Activated CD4-positive, alpha-beta T cell treated with anti-CD3 and anti-CD28 coated beads for 1 hour (primary cell): Measurements from ENCODE around the gene MARS1.
A peak's percentile ranks its signal among the peaks of the same experiment; 100 is the strongest.

Experiments used
- DNase-seq: peaks from one replicate; pipeline ENCODE4 v3.0.0-alpha.2; 2020

Gene MARS1

GRCh38 chr12:57459055-57459749 is 28.7 kb upstream of the MARS1 start:
- peak; percentile 88 for DNase-seq

- DNase-seq: no peak
Observed at GRCh38 chr12:57459750-57460467, 28.0 kb upstream of the MARS1 start, which contains the start of gene GLI1. GLI1 (plus strand) TSS chr12:57459785; CDS start chr12:57463692, 3,907 bp downstream.

- DNase-seq: no peak
Observed at GRCh38 chr12:57460468-57460784, 27.4 kb upstream of the MARS1 start.

GRCh38 chr12:57460841-57461275 is 27.0 kb upstream of the MARS1 start:
- no peak for DNase-seq

- no peak for DNase-seq
Observed at GRCh38 chr12:57461276-57461916, 26.5 kb upstream of the MARS1 start.

GRCh38 chr12:57461917-57462250 is 26.0 kb upstream of the MARS1 start:
- DNase-seq: no peak

- peak; percentile 81 for DNase-seq
Observed at GRCh38 chr12:57462251-57462911, 25.5 kb upstream of the MARS1 start.

- no peak for DNase-seq
Observed at GRCh38 chr12:57462912-57463253, 25.0 kb upstream of the MARS1 start.

GRCh38 chr12:57464569-57464968 is 23.3 kb upstream of the MARS1 start:
- no peak for DNase-seq

- DNase-seq: no peak
Observed at GRCh38 chr12:57465030-57465746, 22.7 kb upstream of the MARS1 start.

GRCh38 chr12:57465747-57466505 is 21.9 kb upstream of the MARS1 start:
- no peak for DNase-seq

GRCh38 chr12:57467212-57467874 is 20.5 kb upstream of the MARS1 start:
- no peak for DNase-seq

GRCh38 chr12:57467915-57468314 is 20.0 kb upstream of the MARS1 start:
- no peak for DNase-seq

- no peak for DNase-seq
Observed at GRCh38 chr12:57469296-57470164, 18.3 kb upstream of the MARS1 start.

GRCh38 chr12:57470286-57470969 is 17.4 kb upstream of the MARS1 start:
- DNase-seq: no peak

- no peak for DNase-seq
Observed at GRCh38 chr12:57470970-57471656, 16.8 kb upstream of the MARS1 start.

GRCh38 chr12:57471661-57472060 is 16.2 kb upstream of the MARS1 start:
- DNase-seq: no peak

GRCh38 chr12:57472391-57472790 is 15.5 kb upstream of the MARS1 start:
- DNase-seq: no peak

- DNase-seq: no peak
Observed at GRCh38 chr12:57473392-57473791, 14.5 kb upstream of the MARS1 start.
